GM12873 (cell line): Measurements from ENCODE around the gene NDUFB3.

Experiments used
- CTCF ChIP-seq: IDR thresholded peaks from 2 replicates; pipeline ENCODE4 v1.5.1; 2012; ENCODE audit warnings: low read depth, mild to moderate bottlenecking, moderate library complexity, low read length, control low read depth; ENCODE audit not compliant: insufficient read depth; ENCODE audit errors: missing control alignments

NDUFB3 gene

DNA sequence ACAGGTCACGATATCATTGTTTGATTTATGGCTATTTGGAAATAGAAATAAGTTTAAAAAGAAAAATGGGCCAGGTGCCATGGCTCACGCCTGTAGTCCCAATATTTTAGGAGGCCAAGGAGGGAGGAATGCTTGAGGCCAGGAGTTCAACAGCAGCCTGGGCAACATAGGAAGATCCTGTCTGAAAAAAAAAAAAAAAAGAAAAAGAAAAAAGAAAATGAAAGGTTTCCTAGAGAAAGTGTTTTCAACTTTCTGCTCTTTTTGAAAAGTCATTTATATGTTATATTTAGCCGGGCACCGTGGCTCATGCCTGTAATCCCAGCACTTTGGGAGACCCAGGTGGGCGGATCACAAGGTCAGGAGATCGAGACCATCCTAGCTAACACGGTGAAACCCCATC lies 3.2 kb downstream of the NDUFB3 start:
- no peak for TF ChIP-seq CTCF

DNA sequence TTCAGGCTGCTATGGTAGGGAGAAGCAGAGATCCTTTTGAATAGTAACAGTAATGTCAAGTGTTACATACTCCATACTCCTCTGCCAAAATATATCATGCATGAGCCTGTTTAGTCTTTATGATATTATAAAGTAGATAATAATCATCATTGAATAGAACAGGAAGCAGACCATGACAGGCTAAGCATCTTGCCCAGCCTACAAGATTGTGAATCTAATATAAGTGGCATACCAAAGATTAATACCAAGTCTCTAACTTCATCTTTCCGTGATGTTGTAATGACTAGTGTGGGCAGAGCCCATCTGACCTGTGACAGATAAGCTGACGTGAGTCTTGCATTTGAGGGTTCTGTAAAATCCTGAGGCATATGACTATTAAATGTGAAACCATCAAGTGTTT lies 13.1 kb downstream of the NDUFB3 start:
- no peak for TF ChIP-seq CTCF

GRCh38 chr2:201090574-201090973 lies 18.8 kb downstream of the NDUFB3 start:
- no peak for TF ChIP-seq CTCF

DNA sequence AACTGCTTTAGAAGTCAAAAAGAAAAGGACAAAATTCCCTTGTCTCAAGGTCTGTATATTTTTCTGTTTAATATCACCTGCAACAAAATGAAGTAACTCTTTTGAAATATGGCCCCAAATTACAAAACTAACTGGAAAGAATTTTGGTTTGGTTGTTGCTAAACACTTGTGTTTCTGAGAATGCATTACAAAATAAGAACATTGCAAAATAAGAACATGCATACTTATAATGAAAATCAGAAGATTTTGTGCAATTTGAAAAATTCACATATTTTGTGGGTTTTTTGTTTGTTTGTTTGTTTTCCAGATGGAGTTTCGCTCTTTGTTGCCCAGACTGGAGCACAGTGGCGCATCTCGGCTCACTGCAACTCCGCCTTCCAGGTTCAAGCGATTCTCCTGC lies 21.8 kb downstream of the NDUFB3 start:
- TF ChIP-seq CTCF = no peak

- no peak for TF ChIP-seq CTCF
Measured at GRCh38 chr2:201100497-201100896, 28.7 kb downstream of the NDUFB3 start.

GRCh38 chr2:201105759-201106158 lies 34.0 kb downstream of the NDUFB3 start:
- no peak for TF ChIP-seq CTCF

DNA sequence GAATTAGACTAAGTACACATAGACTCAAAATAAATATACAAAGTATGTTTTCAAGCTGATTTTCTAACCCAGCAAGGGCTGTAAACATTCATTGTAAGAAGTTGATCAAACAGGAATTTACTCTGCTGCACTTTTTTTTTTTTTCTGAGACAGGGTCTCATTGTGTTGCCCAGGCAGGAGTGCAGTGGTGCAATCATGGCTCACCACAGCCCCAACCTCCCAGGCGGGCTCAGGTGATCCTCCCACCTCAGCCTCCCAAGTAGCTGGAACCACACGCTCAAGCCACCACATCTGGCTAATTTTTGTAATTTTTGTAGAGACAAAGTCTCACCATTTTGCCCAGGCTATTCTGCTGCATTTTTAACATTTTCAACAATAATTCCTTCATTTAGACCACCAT lies 35.8 kb downstream of the NDUFB3 start:
- no peak for TF ChIP-seq CTCF
